ENCODE measurements around the gene PLEKHM3.

Gene PLEKHM3

DNA sequence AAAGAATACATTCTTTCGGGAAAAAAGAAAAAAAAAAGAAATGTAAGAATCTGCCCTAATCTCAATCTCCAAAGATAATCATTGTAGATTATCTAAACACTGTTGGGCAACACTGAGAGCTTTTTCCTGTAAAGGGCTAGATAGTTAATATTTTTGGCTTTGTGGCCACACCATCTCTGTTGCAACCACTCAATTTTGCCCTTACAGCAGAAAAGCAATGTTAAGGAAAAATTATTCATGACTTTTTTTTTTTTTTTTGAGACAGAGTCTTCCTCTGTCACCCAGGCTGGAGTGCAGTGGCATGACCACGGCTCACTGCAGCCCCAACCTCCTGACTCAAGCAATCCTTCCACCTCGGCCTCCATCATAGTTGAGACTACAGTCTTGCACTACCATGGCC, 238.3 kb downstream of the PLEKHM3 start:
- no peak overlapping the region for H3K27ac Mint-ChIP-seq
- no peaks in the 10 kb centered on the region for H3K9me3 Mint-ChIP-seq
- no peak overlapping the region for H3K4me3 Mint-ChIP-seq
- H3K36me3 Mint-ChIP-seq, result no peaks in the 10 kb centered on the region
- H3K27me3 Mint-ChIP-seq, result peaks cover 2% of the 10 kb centered on the region
- H3K4me1 Mint-ChIP-seq, result no peaks in the 10 kb centered on the region

GRCh38 chr2:207784898-207785297, 240.4 kb downstream of the PLEKHM3 start:
- no peaks in the 10 kb centered on the region for H3K4me1 Mint-ChIP-seq
- peaks cover 2% of the 10 kb centered on the region for H3K27me3 Mint-ChIP-seq
- H3K4me3 Mint-ChIP-seq, result no peak overlapping the region
- H3K36me3 Mint-ChIP-seq, result no peaks in the 10 kb centered on the region
- H3K27ac Mint-ChIP-seq, result no peak overlapping the region
- no peaks in the 10 kb centered on the region for H3K9me3 Mint-ChIP-seq

DNA sequence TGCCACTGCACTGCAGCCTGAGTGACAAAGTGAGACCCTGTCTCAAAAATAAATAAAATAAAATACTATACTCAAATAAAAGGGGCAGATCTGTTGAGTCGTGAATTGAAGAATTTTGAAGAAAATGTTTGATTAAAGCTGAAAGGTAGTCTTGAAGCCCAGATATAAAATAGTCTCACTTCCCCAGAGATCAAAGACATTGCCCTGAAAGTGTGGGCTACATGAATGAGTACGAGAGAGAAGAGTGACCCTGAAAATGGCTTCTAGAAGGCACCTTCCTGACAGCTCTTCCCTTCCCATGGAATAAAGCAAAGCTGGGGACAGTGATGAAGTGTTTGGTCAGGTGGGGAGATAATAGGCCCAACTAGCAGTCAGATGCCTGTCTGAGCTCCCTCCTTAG, 241.8 kb downstream of the PLEKHM3 start:
- peaks cover 2% of the 10 kb centered on the region for H3K27me3 Mint-ChIP-seq
- H3K27ac Mint-ChIP-seq, result no peak overlapping the region
- no peaks in the 10 kb centered on the region for H3K4me1 Mint-ChIP-seq
- no peaks in the 10 kb centered on the region for H3K36me3 Mint-ChIP-seq
- H3K9me3 Mint-ChIP-seq, result no peaks in the 10 kb centered on the region
- H3K4me3 Mint-ChIP-seq, result no peak overlapping the region

- Mint-ChIP-seq H3K27me3 (no peaks in the 10 kb centered on the region), H3K27ac (no peak overlapping the region), H3K4me3 (no peak overlapping the region), H3K9me3 (no peaks in the 10 kb centered on the region), H3K4me1 (no peaks in the 10 kb centered on the region), H3K36me3 (no peaks in the 10 kb centered on the region)
Observed at GRCh38 chr2:207782238-207783030, 242.9 kb downstream of the PLEKHM3 start.

- Mint-ChIP-seq H3K27me3 (no peaks in the 10 kb centered on the region), H3K4me3 (no peak overlapping the region), H3K9me3 (no peaks in the 10 kb centered on the region), H3K27ac (no peak overlapping the region), H3K4me1 (no peaks in the 10 kb centered on the region), H3K36me3 (no peaks in the 10 kb centered on the region)
Observed at GRCh38 chr2:207779523-207779922, 245.8 kb downstream of the PLEKHM3 start.

- H3K9me3 Mint-ChIP-seq, result no peaks in the 10 kb centered on the region
- no peaks in the 10 kb centered on the region for H3K27me3 Mint-ChIP-seq
- H3K4me1 Mint-ChIP-seq, result no peaks in the 10 kb centered on the region
- no peaks in the 10 kb centered on the region for H3K36me3 Mint-ChIP-seq
- no peak overlapping the region for H3K4me3 Mint-ChIP-seq
- H3K27ac Mint-ChIP-seq, result no peak overlapping the region
Observed at GRCh38 chr2:207778298-207778882, 246.9 kb downstream of the PLEKHM3 start.

DNA sequence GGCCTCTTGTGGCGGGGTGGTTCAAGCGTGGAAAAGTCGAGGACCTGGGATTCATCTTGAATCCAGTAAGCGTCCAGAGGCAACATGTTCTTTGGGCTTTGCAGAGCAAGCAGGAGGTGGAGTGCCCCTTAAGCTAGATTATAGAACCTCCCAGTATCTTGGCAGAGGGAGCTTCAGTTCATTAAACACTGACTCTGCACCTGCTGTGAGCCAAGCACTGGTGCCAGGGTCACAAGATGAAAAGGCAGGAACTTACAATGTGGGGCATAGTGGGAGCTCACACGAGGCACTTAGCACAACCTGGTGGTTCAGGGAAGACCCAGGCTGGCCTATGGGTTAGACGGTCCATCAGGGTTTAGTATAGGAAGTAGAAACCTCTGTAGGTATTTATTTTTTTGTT, 248.2 kb downstream of the PLEKHM3 start:
- H3K9me3 Mint-ChIP-seq, result no peaks in the 10 kb centered on the region
- no peak overlapping the region for H3K4me3 Mint-ChIP-seq
- H3K36me3 Mint-ChIP-seq, result no peaks in the 10 kb centered on the region
- H3K4me1 Mint-ChIP-seq, result no peaks in the 10 kb centered on the region
- H3K27ac Mint-ChIP-seq, result no peak overlapping the region
- H3K27me3 Mint-ChIP-seq, result no peaks in the 10 kb centered on the region

DNA sequence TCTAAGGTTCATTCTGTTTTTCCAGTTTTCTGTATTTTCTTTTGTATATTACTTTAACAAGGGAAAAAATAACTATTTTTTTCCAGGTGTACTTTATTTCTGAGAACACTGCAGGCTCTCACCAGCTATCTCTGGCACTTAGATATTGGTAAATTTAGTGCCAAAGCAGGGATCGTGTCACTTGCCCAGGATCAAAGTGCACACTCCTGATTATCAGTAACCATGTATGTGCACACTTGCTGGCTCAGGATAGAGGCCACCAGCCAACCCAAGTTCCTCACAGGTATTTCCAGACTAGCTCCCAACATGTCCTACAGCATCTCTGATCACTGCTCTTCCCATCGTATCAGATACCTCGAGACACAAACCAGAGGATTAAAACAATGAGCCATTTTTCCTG, 249.9 kb downstream of the PLEKHM3 start:
- Mint-ChIP-seq H3K27me3 (no peaks in the 10 kb centered on the region), H3K36me3 (no peaks in the 10 kb centered on the region), H3K27ac (no peak overlapping the region), H3K9me3 (no peaks in the 10 kb centered on the region), H3K4me1 (peaks cover 5% of the 10 kb centered on the region), H3K4me3 (no peak overlapping the region)

GRCh38 chr2:207772844-207773205, 252.5 kb downstream of the PLEKHM3 start:
- Mint-ChIP-seq H3K4me3 (no peak overlapping the region), H3K27me3 (peaks cover 3% of the 10 kb centered on the region), H3K4me1 (peaks cover 11% of the 10 kb centered on the region), H3K27ac (peak overlapping the region; percentile 30), H3K36me3 (no peaks in the 10 kb centered on the region), H3K9me3 (no peaks in the 10 kb centered on the region)

DNA sequence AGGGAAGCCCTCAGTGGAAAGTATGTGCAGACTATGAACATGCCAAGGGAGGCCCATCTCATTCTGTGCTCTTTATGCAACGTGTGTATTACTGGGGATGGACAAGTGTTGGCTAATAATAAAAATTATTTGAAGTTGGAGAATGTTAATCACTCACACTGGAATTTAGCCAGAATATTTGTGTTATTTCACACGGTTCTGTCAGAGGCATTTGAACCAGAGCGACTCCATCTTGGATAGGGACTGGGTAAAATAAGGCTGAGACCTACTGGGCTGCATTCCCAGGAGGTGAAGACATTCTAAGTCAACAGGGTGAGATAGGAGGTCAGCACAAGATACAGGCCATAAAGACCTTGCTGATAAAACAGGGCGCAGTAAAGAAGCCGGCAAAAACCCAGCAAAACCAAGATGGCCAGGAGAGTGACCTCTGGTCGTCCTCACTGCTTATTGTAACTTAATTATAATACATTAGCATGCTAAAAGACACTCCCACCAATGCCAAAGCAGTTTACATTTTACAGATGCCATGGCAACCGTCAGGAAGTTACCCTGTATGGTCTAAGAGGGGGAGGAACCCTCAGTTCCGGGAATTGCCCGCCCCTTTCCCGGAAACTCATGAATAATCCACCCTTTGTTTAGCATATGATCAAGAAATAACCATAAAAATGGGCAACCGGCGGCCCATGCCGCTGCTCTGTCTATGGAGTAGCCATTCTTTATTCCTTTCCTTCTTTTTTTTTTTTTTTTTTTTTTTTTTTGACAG, 253.1 kb downstream of the PLEKHM3 start:
- H3K4me1 Mint-ChIP-seq, result peaks cover 16% of the 10 kb centered on the region
- H3K27me3 Mint-ChIP-seq, result peaks cover 4% of the 10 kb centered on the region
- H3K36me3 Mint-ChIP-seq, result no peaks in the 10 kb centered on the region
- H3K9me3 Mint-ChIP-seq, result no peaks in the 10 kb centered on the region
- no peak overlapping the region for H3K27ac Mint-ChIP-seq
- no peak overlapping the region for H3K4me3 Mint-ChIP-seq

GRCh38 chr2:207771421-207771820, 253.9 kb downstream of the PLEKHM3 start:
- Mint-ChIP-seq H3K4me1 (peaks cover 22% of the 10 kb centered on the region), H3K4me3 (no peak overlapping the region), H3K27ac (no peak overlapping the region), H3K36me3 (no peaks in the 10 kb centered on the region), H3K9me3 (no peaks in the 10 kb centered on the region), H3K27me3 (peaks cover 8% of the 10 kb centered on the region)
